C4-2B (cell line): ENCODE measurements around the gene WDR4.

ENCODE experiments used
- ZFX ChIP-seq: fragments of 450-650 bp; IDR thresholded peaks from 2 replicates; pipeline ENCODE4 v1.6.1; 2017
- TF ChIP-seq, protein P1 (sequence below): fragments of 450-650 bp; conservative IDR thresholded peaks from 2 replicates; pipeline ENCODE4 v1.5.1; 2017; ENCODE audit warnings: mild to moderate bottlenecking

DNA sequence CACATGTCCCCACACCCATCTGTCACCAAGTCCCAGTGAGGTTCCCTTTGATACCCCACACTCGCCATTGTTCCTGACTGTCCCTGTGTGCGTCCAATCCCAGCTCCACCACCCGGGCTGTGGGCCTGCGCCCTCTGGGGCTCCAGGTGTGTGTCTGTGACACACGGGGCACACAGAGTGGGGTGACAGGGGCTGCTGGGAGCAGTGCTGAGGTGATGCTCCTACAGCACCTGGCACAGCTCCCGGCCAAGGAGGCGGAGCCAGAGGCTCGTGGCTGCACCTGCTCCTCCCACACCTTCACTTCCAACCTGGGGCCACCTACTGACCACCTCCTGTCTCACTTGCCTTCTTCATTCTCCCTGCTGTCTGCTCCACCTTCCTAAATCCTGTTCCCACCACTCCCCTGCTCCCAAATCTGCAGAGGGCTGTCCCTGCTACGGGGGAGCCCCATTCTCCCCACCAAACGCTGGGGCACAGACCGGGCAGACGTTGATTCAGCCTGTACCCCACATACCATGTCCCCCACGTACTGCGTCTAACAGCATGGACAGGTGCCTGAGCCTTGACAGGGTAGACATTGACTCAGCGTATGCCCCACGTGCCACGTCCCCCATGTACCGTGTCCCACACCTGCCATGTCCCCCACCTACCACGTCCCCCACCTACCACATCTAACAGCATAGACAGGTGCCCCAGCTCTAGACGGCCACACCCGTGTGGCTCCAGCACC is 16.4 kb downstream of the WDR4 start:
- TF ChIP-seq, protein P1, sequence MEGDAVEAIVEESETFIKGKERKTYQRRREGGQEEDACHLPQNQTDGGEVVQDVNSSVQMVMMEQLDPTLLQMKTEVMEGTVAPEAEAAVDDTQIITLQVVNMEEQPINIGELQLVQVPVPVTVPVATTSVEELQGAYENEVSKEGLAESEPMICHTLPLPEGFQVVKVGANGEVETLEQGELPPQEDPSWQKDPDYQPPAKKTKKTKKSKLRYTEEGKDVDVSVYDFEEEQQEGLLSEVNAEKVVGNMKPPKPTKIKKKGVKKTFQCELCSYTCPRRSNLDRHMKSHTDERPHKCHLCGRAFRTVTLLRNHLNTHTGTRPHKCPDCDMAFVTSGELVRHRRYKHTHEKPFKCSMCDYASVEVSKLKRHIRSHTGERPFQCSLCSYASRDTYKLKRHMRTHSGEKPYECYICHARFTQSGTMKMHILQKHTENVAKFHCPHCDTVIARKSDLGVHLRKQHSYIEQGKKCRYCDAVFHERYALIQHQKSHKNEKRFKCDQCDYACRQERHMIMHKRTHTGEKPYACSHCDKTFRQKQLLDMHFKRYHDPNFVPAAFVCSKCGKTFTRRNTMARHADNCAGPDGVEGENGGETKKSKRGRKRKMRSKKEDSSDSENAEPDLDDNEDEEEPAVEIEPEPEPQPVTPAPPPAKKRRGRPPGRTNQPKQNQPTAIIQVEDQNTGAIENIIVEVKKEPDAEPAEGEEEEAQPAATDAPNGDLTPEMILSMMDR, result no peak; the same call in 1 of the 2 replicates
- TF ChIP-seq ZFX, result no peak
